Mucosa of descending colon (tissue), 3 donors: Measurements from ENCODE around the gene OR1E1. TPM values are rescaled to one million over a fixed set of nuclear protein-coding genes. Genes with fewer than 3 reads are reported as not detected.
A peak's percentile ranks its signal among the peaks of the same experiment; 100 is the strongest.
"Not testable (repeated sequence)": the region's sequence is repeated elsewhere in the genome, so short reads cannot be mapped to it uniquely, and the experiment has no call there.

Source experiments
- ATAC-seq: fragments of 200-7000 bp; cut with Tn5 transposase; one replicate; pipeline ENCODE4 v1.9.1; 2020; ENCODE audit warnings: mild to moderate bottlenecking, moderate library complexity
- DNase-seq, 3 donors: peaks; one replicate each; pipeline ENCODE4 v3.0.0-alpha.2; 2020
- H3K36me3 ChIP-seq: fragments of 200-600 bp; one replicate; pipeline ENCODE4 v1.8.0; 2021; ENCODE audit warnings: low read depth, mild to moderate bottlenecking
- H3K4me1 ChIP-seq: fragments of 200-600 bp; one replicate; pipeline ENCODE4 v1.8.0; 2021; ENCODE audit warnings: low read depth, mild to moderate bottlenecking
- H3K4me3 ChIP-seq: fragments of 200-600 bp; one replicate; pipeline ENCODE4 v1.8.0; 2021; ENCODE audit warnings: mild to moderate bottlenecking
- H3K9me3 ChIP-seq: fragments of 200-600 bp; one replicate; pipeline ENCODE4 v1.8.0; 2021; ENCODE audit warnings: mild to moderate bottlenecking
- intact Hi-C, 2 donors: fragments of 100-400 bp; cut with DNase I in 1 of 2; cut with micrococcal nuclease in 1 of 2; formaldehyde crosslinking; loops; one replicate each; pipeline versions ENCODE4 v1.11.0 to v1.11.1; 2022; cut with DNase I, micrococcal nuclease
- long read RNA-seq, 2 donors: library from polyadenylated mRNA; unstranded; transcript quantifications; one replicate each; pipeline ENCODE4 v2.0.0, GENCODE V29; 2019 to 2021
- total RNA-seq, 3 donors: library from RNA; stranded (reverse); fragmentation: NEBNext Ultra II Directional in 2 of 3; extraction: Animal tissue kit (Norgen Biotek cat#: 25700) in 2 of 3; gene quantifications; one replicate each; pipeline versions ENCODE4 v1.2.1 to v1.2.4, GENCODE V29; 2021 to 2023
- TF ChIP-seq, protein P1 (sequence below): fragments of 200-600 bp; IDR thresholded peaks from one replicate; pipeline ENCODE4 v1.8.0; 2022; ENCODE audit warnings: antibody characterized with exemption, mild to moderate bottlenecking
- donor health status: DM: no; HTN: no; CAD: no; lungs with moderate emphysema.
- donor health status: DM: no; HTN: no; CAD: no.
- donor health status: DM: no; HTN: yes; CAD: no.

OR1E1 gene, protein sequence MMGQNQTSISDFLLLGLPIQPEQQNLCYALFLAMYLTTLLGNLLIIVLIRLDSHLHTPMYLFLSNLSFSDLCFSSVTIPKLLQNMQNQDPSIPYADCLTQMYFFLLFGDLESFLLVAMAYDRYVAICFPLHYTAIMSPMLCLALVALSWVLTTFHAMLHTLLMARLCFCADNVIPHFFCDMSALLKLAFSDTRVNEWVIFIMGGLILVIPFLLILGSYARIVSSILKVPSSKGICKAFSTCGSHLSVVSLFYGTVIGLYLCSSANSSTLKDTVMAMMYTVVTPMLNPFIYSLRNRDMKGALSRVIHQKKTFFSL
- not detected for total RNA-seq
- long read RNA-seq, donor 1 = 0 reads
- long read RNA-seq, donor 2 = 0 reads

DNA sequence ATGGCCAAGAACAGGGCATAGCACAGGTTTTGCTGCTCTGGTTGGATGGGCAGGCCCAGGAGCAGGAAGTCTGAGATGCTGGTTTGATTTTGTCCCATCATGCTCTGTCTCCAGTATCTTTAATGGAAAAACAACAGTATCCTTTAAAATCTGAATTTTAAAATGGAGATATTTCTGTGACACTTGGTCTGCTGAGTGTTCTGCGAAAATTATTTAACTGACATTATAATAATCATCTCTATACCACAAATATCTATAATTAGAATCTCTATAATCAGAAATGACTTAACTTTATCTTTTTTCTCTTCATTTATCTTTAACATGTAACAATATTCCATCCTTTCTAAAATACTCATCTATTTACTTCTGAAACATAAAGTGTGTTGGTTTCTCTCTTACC, at the start of gene OR1E1:
OR1E1 (minus strand) TSS at position 101 of the 400 bp plus-strand sequence; CDS start at position 101, 0 bp downstream.
- intact Hi-C loops = no loop called here
- Histone ChIP-seq H3K9me3 (no peaks in the 10 kb centered on the region), H3K4me3 (no peak within 1 kb of the TSS), H3K36me3 (no peaks in the 10 kb centered on the region), H3K4me1 (no peaks in the 10 kb centered on the region)
- no peak for ATAC-seq
- TF ChIP-seq, protein P1, sequence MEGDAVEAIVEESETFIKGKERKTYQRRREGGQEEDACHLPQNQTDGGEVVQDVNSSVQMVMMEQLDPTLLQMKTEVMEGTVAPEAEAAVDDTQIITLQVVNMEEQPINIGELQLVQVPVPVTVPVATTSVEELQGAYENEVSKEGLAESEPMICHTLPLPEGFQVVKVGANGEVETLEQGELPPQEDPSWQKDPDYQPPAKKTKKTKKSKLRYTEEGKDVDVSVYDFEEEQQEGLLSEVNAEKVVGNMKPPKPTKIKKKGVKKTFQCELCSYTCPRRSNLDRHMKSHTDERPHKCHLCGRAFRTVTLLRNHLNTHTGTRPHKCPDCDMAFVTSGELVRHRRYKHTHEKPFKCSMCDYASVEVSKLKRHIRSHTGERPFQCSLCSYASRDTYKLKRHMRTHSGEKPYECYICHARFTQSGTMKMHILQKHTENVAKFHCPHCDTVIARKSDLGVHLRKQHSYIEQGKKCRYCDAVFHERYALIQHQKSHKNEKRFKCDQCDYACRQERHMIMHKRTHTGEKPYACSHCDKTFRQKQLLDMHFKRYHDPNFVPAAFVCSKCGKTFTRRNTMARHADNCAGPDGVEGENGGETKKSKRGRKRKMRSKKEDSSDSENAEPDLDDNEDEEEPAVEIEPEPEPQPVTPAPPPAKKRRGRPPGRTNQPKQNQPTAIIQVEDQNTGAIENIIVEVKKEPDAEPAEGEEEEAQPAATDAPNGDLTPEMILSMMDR = no peak
- DNase-seq = no peak

DNA sequence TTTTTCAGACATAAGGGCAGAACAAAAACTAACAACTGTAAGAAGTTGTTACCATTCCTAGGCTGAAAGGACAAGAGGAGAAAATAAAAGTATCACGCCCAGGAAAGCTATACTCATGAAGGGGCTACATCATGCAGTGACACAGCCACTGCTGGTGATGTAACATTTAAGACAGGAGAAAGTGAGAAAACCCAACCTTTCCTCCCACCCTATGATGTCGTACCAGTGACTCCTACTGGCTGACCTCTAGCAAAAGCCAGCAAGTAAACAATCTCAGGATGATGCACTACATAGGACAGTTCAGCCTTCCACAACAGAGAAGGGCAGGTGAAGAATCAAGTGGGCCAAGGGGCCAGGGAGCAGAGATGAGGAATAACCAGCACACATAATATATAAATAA, 49.4 kb upstream of the OR1E1 start:
- Histone ChIP-seq H3K4me3 (no peak overlapping the region), H3K36me3 (no peaks in the 10 kb centered on the region), H3K9me3 (no peaks in the 10 kb centered on the region), H3K4me1 (peaks cover 11% of the 10 kb centered on the region)
- peak; percentile 73 for ATAC-seq
- intact Hi-C loops = no loop called here
- TF ChIP-seq, protein P1 = no peak
- peak in 1 of 3 donors; percentile 3 for DNase-seq

DNA sequence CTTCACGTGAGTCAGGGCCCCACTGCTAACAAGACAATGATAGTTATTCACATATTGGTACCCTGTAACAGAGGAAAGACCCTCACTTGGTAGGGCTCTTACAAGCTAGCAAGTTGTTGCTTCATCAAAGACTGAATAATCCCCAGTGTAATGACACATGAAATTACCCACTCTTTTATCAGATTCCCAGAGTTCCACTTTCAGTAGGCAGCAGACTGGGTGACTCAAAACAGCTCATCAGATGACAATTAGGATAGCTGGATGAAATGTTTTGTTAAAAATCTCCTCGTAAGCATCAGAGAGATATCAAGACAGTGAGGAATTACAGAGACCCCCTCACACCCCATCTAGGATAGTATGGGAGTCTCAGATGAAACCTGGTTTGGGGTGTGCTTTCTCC, 42.2 kb upstream of the OR1E1 start:
- intact Hi-C loops = no loop called here
- no peaks in the 10 kb centered on the region for H3K4me1 ChIP-seq
- no peaks in the 10 kb centered on the region for H3K36me3 ChIP-seq
- TF ChIP-seq, protein P1 = no peak
- ATAC-seq (no peak), DNase-seq (no peak)
- no peaks in the 10 kb centered on the region for H3K9me3 ChIP-seq
- no peak overlapping the region for H3K4me3 ChIP-seq

DNA sequence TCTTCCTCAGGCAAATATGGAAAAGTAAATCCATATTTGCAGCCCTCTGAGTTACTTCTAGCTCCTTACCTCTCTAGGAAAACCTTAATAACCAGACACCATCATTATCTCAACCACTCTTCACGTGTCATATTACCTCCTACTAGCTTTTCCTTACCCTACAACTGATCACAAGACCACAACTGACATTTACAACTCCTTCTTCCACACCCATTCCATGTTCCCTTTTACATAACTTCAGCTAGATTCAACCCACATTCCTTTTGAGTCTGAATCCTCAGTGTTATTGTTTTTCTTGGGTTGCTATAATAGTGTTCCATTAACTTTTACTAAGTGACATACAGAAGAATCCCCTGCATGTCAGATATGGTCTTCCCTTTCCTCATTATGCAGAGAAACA, 40.2 kb upstream of the OR1E1 start:
- no peaks in the 10 kb centered on the region for H3K9me3 ChIP-seq
- H3K4me3 ChIP-seq = no peak overlapping the region
- no peaks in the 10 kb centered on the region for H3K36me3 ChIP-seq
- no peak for ATAC-seq
- intact Hi-C loops = no loop called here
- TF ChIP-seq, protein P1 = no peak
- DNase-seq = no peak
- no peaks in the 10 kb centered on the region for H3K4me1 ChIP-seq

DNA sequence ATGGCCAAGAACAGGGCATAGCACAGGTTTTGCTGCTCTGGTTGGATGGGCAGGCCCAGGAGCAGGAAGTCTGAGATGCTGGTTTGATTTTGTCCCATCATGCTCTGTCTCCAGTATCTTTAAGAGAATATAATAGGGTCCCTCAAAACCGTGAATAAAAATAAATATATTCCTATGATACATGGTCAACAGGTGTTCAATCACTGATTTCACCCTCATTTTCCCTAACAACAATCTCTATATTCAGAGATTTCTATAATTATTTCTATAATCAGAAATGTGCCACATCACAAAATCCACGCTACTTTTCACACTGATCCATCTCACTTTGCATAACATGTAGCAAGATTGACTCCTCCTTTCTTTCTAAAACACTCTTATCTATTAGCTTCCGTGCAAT, 35.5 kb upstream of the OR1E1 start, which contains the start of gene OR1E2:
OR1E2 (minus strand) TSS at position 101 of the 400 bp plus-strand sequence; CDS start at position 101, 0 bp downstream.
- H3K9me3 ChIP-seq = no peaks in the 10 kb centered on the region
- intact Hi-C loops = no loop called here
- no peak within 1 kb of the TSS for H3K4me3 ChIP-seq
- no peaks in the 10 kb centered on the region for H3K4me1 ChIP-seq
- ATAC-seq (no peak), DNase-seq (no peak)
- TF ChIP-seq, protein P1 = no peak
- no peaks in the 10 kb centered on the region for H3K36me3 ChIP-seq

DNA sequence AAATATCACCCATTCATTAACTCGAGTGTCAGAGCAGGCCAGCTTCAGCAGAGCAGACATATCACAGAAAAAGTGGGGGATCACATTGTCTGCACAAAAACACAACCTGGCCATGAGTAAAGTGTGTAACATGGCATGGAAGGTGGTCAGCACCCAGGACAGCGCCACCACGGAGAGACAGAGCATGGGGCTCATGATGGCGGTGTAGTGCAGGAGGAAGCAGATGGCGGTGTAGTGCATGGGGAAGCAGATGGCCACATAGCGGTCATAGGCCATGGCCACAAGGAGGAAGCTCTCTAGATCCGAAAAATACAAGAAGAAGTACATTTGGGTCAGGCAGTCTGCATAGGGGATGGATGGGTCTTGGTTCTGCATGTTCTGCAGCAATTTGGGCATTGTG, 35.0 kb upstream of the OR1E1 start:
- intact Hi-C loops, H3K9me3 ChIP-seq, H3K4me3 ChIP-seq, H3K36me3 ChIP-seq, H3K4me1 ChIP-seq: not testable (repeated sequence)
- DNase-seq (peak in 2 of 3 donors; percentile 30 to 36), ATAC-seq (peak; percentile 36)
